Measurements from ENCODE around the gene EN2.

The EN2 gene

DNA sequence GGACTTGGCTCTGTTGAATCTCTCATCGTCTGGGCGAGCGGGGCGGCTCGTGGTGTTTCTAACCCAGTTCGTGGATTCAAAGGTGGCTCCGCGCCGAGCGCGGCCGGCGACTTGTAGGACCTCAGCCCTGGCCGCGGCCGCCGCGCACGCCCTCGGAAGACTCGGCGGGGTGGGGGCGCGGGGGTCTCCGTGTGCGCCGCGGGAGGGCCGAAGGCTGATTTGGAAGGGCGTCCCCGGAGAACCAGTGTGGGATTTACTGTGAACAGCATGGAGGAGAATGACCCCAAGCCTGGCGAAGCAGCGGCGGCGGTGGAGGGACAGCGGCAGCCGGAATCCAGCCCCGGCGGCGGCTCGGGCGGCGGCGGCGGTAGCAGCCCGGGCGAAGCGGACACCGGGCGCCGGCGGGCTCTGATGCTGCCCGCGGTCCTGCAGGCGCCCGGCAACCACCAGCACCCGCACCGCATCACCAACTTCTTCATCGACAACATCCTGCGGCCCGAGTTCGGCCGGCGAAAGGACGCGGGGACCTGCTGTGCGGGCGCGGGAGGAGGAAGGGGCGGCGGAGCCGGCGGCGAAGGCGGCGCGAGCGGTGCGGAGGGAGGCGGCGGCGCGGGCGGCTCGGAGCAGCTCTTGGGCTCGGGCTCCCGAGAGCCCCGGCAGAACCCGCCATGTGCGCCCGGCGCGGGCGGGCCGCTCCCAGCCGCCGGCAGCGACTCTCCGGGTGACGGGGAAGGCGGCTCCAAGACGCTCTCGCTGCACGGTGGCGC is at the start of gene EN2:
TSS of gene EN2 (plus strand) at position 19 of the 767 bp plus-strand sequence. CDS start at position 268, 249 bp downstream.
- in situ Hi-C loops (cut with HindIII; ENCODE audit: low sequenced_read_pairs), result no loop called here
- no peak for TF ChIP-seq CTCF (IDR thresholded peaks at IDR 0.05; ENCODE audit: low read depth, low read length, missing control alignments)

GRCh38 chr7:155408651-155409586 is 49.0 kb upstream of the EN2 start:
- in situ Hi-C loops (cut with HindIII; ENCODE audit: low sequenced_read_pairs), result no loop called here
- no peak for DNase-seq (ENCODE audit: low read depth)
- H3K4me3 ChIP-seq (ENCODE audit: low read depth, low read length), result no peak overlapping the region
- no peak for TF ChIP-seq CTCF (IDR thresholded peaks at IDR 0.05; ENCODE audit: low read depth, low read length, missing control alignments)

More for the DNA sequence above, at the start of gene EN2:
- H3K4me3 ChIP-seq (ENCODE audit: low read depth, low read length), result peak within 1 kb of the TSS; percentile 46
- DNase-seq (ENCODE audit: low read depth), result no peak

GRCh38 chr7:155409980-155410379 is 47.9 kb upstream of the EN2 start:
- H3K4me3 ChIP-seq (ENCODE audit: low read depth, low read length), result no peak overlapping the region
- in situ Hi-C loops (cut with HindIII; ENCODE audit: low sequenced_read_pairs), result no loop called here
- TF ChIP-seq CTCF (IDR thresholded peaks at IDR 0.05; ENCODE audit: low read depth, low read length, missing control alignments), result no peak
- no peak for DNase-seq (ENCODE audit: low read depth)

GRCh38 chr7:155410431-155410830 is 47.5 kb upstream of the EN2 start:
- DNase-seq (ENCODE audit: low read depth), result no peak
- no peak overlapping the region for H3K4me3 ChIP-seq (ENCODE audit: low read depth, low read length)
- no peak for TF ChIP-seq CTCF (IDR thresholded peaks at IDR 0.05; ENCODE audit: low read depth, low read length, missing control alignments)
- in situ Hi-C loops (cut with HindIII; ENCODE audit: low sequenced_read_pairs), result no loop called here

GRCh38 chr7:155411718-155412415 is 46.1 kb upstream of the EN2 start:
- no peak for DNase-seq (ENCODE audit: low read depth)
- no peak overlapping the region for H3K4me3 ChIP-seq (ENCODE audit: low read depth, low read length)
- no peak for TF ChIP-seq CTCF (IDR thresholded peaks at IDR 0.05; ENCODE audit: low read depth, low read length, missing control alignments)
- in situ Hi-C loops (cut with HindIII; ENCODE audit: low sequenced_read_pairs), result no loop called here
